ENCODE results near the gene RALGPS1.
"Not testable (repeated sequence)": the region's sequence is repeated elsewhere in the genome, so short reads cannot be mapped to it uniquely, and the experiment has no call there.

DNA sequence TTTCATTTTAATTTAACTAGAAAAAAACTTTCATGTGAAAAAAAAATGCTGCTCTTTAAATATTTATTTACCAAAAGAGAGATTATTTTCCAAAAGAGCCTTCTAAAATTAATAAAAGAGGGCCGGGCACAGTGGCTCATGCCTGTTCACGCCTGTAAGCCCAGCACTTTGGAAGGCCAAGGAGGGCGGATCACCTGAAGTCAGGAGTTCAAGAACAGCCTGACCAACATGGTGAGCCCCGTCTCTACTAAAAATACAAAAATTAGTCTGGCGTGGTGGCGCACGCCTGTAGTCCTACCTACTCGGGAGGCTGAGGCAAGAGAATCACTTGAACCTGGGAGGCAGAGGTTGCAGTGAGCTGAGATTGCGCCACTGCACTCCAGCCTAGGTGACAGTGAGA lies 256.8 kb downstream of the RALGPS1 start:
- not testable (repeated sequence) for TF ChIP-seq ATF3 (CRISPR knock-in tag; conservative IDR thresholded peaks at IDR 0.05); ZBTB43 (CRISPR knock-in tag; IDR thresholded peaks at IDR 0.05); PRRX2 (CRISPR knock-in tag; IDR thresholded peaks at IDR 0.05)
